CD4-positive, alpha-beta T cell (primary cell): ENCODE results near the gene GRM4. TPM values are rescaled to one million over a fixed set of nuclear protein-coding genes. Genes with fewer than 3 reads are reported as not detected.

ENCODE experiments used
- ATAC-seq: fragments of 200-7000 bp; cut with Tn5 transposase; one replicate; pipeline ENCODE4 v1.10.0; 2022; ENCODE audit warnings: mild to moderate bottlenecking; ENCODE audit not compliant: poor library complexity
- CTCF ChIA-PET: fragments of 350-600 bp; sonication (Branson Sonifier 250); formaldehyde crosslinking; loops from one replicate; lab custom pipeline; 2021; ENCODE audit warnings: antibody characterized with exemption, inconsistent platforms; lab: Charles Lee
- POLR2A ChIA-PET: fragments of 350-600 bp; sonication (Branson Sonifier 250); formaldehyde crosslinking; loops from one replicate; lab custom pipeline; 2021; ENCODE audit warnings: antibody characterized with exemption, inconsistent platforms; lab: Charles Lee
- DNase-seq, 14 experiments: peaks; one replicate each; pipeline ENCODE4 v3.0.0-alpha.2; 2013 to 2020; ENCODE audit warnings: mixed read lengths in 2 of 14
- H3K27ac ChIP-seq, 2 donors: one replicate each; pipeline versions ENCODE4 v1.5.1 to v1.7.0; 2013; ENCODE audit warnings: low read length in 2 of 2, low read depth in 1 of 2, mild to moderate bottlenecking in 1 of 2
- H3K27me3 ChIP-seq, 2 experiments: 1 replicate in 1 of 2; 2 replicates in 1 of 2; pipeline versions ENCODE4 v1.6.1 to v1.7.0; 2013; ENCODE audit warnings: low read length in 2 of 2, control low read depth in 1 of 2, mild to moderate bottlenecking in 1 of 2, moderate library complexity in 1 of 2; ENCODE audit not compliant: insufficient read depth in 2 of 2, control insufficient read depth in 1 of 2
- H3K36me3 ChIP-seq: one replicate; pipeline ENCODE4 v1.6.1; 2013; ENCODE audit warnings: low read length, control low read depth; ENCODE audit not compliant: insufficient read depth
- H3K4me1 ChIP-seq: one replicate; pipeline ENCODE4 v1.6.1; 2013; ENCODE audit warnings: low read length, control low read depth; ENCODE audit not compliant: insufficient read depth
- H3K4me3 ChIP-seq: one replicate; pipeline ENCODE4 v1.5.1; 2013; ENCODE audit warnings: mild to moderate bottlenecking, low read length, moderate library complexity
- H3K9me3 ChIP-seq, 2 experiments: 1 replicate in 1 of 2; 2 replicates in 1 of 2; pipeline versions ENCODE4 v1.6.1 to v1.7.0; 2013; ENCODE audit warnings: low read length in 2 of 2, mild to moderate bottlenecking in 2 of 2, control low read depth in 1 of 2, moderate library complexity in 1 of 2; ENCODE audit not compliant: control insufficient read depth in 1 of 2, insufficient read depth in 1 of 2
- H3K27ac Mint-ChIP-seq: one replicate; pipeline ENCODE4 v1.8.0; 2020; ENCODE audit warnings: mixed read lengths
- H3K27me3 Mint-ChIP-seq: one replicate; pipeline ENCODE4 v1.8.0; 2021; ENCODE audit warnings: mixed read lengths
- H3K36me3 Mint-ChIP-seq: one replicate; pipeline ENCODE4 v1.8.0; 2021; ENCODE audit warnings: low read depth, mixed read lengths
- H3K4me1 Mint-ChIP-seq: one replicate; pipeline ENCODE4 v1.8.0; 2021; ENCODE audit warnings: low read depth, mixed read lengths
- H3K4me3 Mint-ChIP-seq: one replicate; pipeline ENCODE4 v1.8.0; 2020; ENCODE audit warnings: mild to moderate bottlenecking, mixed read lengths
- H3K9me3 Mint-ChIP-seq: one replicate; pipeline ENCODE4 v1.8.0; 2020; ENCODE audit warnings: mixed read lengths
- intact Hi-C, 2 experiments: fragments of 100-400 bp; cut with DNase I in 1 of 2; cut with micrococcal nuclease in 1 of 2; formaldehyde crosslinking; loops; one replicate each; pipeline versions ENCODE4 v1.15.1 to v1.9.0; 2023 to 2025; cut with DNase I, micrococcal nuclease
- total RNA-seq, 174 experiments: library from RNA in 2 of 174; stranded (reverse) in 2 of 174; gene quantifications; one replicate each; pipeline ENCODE4 v1.2.3 and lab custom pipeline; 2021 to 2026
- TF ChIP-seq, protein P1 (sequence below): fragments of 200-600 bp; IDR thresholded peaks from one replicate; pipeline ENCODE4 v1.8.0; 2022; ENCODE audit warnings: antibody characterized with exemption, mild to moderate bottlenecking

GRM4 gene
- total RNA-seq, 2 experiments from 2014 or later, result 0.08 TPM; not detected in 1

DNA sequence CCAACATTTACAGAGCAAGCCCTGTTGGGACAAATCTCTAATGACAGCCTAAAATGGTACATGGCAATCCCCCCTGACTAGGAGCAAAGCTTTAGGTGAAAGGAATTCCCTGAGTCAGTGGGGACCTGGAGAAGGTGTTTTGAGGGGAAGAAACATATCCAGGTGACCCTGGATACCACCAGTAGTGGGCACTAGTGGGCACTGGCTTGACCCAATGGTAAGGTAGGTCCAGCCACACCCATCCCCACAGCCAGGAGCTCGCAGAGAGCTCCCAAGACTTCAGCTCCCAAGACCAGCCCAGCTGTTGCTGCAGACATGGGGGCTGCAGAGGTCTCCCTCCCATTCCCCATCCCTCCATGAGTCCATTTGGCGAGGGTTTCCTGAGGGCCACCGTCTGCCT is 19.5 kb downstream of the GRM4 start:
- H3K36me3 ChIP-seq, result no peaks in the 10 kb centered on the region
- H3K4me3 Mint-ChIP-seq, result no peak overlapping the region
- no peak for ATAC-seq
- no peak for DNase-seq
- no peak overlapping the region for H3K4me3 ChIP-seq
- no peak overlapping the region for H3K27ac Mint-ChIP-seq
- intact Hi-C loops, result no loop called here
- no peak overlapping the region for H3K27ac ChIP-seq
- H3K9me3 Mint-ChIP-seq, result no peaks in the 10 kb centered on the region
- no peaks in the 10 kb centered on the region for H3K4me1 Mint-ChIP-seq
- no peaks in the 10 kb centered on the region for H3K4me1 ChIP-seq
- CTCF ChIA-PET, result no interaction called here
- TF ChIP-seq, protein P1, sequence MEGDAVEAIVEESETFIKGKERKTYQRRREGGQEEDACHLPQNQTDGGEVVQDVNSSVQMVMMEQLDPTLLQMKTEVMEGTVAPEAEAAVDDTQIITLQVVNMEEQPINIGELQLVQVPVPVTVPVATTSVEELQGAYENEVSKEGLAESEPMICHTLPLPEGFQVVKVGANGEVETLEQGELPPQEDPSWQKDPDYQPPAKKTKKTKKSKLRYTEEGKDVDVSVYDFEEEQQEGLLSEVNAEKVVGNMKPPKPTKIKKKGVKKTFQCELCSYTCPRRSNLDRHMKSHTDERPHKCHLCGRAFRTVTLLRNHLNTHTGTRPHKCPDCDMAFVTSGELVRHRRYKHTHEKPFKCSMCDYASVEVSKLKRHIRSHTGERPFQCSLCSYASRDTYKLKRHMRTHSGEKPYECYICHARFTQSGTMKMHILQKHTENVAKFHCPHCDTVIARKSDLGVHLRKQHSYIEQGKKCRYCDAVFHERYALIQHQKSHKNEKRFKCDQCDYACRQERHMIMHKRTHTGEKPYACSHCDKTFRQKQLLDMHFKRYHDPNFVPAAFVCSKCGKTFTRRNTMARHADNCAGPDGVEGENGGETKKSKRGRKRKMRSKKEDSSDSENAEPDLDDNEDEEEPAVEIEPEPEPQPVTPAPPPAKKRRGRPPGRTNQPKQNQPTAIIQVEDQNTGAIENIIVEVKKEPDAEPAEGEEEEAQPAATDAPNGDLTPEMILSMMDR, result no peak
- peaks cover 2 to 5% of the 10 kb centered on the region in 2 experiments for H3K27me3 ChIP-seq
- no peaks in the 10 kb centered on the region for H3K36me3 Mint-ChIP-seq
- POLR2A ChIA-PET, result no interaction called here
- peaks cover 0 to 5% of the 10 kb centered on the region in 2 experiments for H3K9me3 ChIP-seq
- H3K27me3 Mint-ChIP-seq, result peaks cover 44% of the 10 kb centered on the region

DNA sequence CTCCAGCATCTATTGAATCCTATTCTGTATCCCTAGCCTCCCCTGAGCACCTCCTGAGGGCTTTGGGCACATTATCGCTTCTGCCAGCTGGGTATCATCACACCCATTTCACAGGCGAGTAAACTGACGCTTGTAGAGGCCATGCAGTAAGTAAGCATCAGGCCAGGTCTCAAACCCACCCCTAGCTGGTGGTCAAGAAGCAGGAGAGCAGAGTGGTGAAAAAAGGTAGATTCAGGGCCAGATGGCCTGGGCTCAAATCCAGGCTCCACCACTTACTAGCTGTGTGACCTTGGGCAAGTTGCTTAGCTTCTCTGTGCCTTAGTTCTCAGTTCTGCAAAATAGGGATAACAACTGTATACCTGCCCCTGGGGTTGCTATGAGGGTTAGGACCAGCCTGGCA is 19.9 kb downstream of the GRM4 start:
- POLR2A ChIA-PET, result no interaction called here
- Histone ChIP-seq H3K36me3 (no peaks in the 10 kb centered on the region), H3K9me3 (peaks cover 0 to 2% of the 10 kb centered on the region in 2 experiments), H3K27me3 (peaks cover 2 to 5% of the 10 kb centered on the region in 2 experiments), H3K4me3 (no peak overlapping the region), H3K27ac (no peak overlapping the region), H3K4me1 (no peaks in the 10 kb centered on the region)
- DNase-seq (no peak), ATAC-seq (no peak)
- Mint-ChIP-seq H3K36me3 (no peaks in the 10 kb centered on the region), H3K4me1 (no peaks in the 10 kb centered on the region), H3K4me3 (no peak overlapping the region), H3K27me3 (peaks cover 40% of the 10 kb centered on the region), H3K9me3 (no peaks in the 10 kb centered on the region), H3K27ac (no peak overlapping the region)
- TF ChIP-seq, protein P1, result no peak
- CTCF ChIA-PET, result no interaction called here
- intact Hi-C loops, result no loop called here

DNA sequence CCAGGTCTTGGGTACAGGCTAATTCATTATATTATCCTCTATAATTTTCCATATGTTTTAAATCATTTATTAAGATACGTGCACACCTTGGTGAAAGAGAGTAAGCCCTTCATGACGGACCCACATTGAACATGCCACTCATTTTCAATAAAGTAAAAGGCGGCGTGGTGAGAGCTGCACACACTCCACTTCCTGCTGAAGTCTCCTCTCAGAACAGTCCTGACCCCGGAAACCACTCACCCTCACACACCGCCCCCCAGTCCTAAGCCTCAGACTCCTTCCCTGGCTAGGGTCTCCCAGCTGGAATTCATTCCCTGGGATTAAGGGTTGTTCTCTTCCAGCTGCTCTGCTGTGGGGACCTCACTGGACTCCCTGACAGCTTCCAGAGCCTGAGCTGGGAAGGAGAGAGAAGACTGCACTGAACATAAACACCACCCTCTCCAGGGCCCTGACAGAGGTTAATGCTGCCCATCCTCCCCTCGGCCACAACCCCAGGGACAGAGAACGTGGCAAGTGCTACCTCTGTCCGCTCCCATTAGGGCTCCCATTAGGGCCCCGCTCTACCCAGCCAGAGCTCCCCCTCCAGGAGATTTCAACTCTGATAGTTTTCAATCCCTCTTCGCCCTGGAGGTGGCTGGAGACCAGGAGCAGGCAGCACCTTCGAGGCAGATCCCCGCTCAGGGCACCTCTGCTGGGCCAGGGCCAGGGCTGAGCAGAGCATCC is 24.8 kb downstream of the GRM4 start:
- Histone ChIP-seq H3K9me3 (no peaks in the 10 kb centered on the region), H3K4me3 (no peak overlapping the region), H3K27me3 (peaks cover 0 to 2% of the 10 kb centered on the region in 2 experiments), H3K27ac (no peak overlapping the region), H3K4me1 (no peaks in the 10 kb centered on the region), H3K36me3 (no peaks in the 10 kb centered on the region)
- Mint-ChIP-seq H3K9me3 (no peaks in the 10 kb centered on the region), H3K4me3 (no peak overlapping the region), H3K27me3 (peaks cover 14% of the 10 kb centered on the region), H3K4me1 (no peaks in the 10 kb centered on the region), H3K27ac (no peak overlapping the region), H3K36me3 (no peaks in the 10 kb centered on the region)
- TF ChIP-seq, protein P1, result no peak
- intact Hi-C loops, result no loop called here
- ATAC-seq (no peak), DNase-seq (no peak)
- POLR2A ChIA-PET, result no interaction called here
- CTCF ChIA-PET, result interaction anchor here (0.6 kb wide), 1 partner anchor 176 kb away, joined by 3 read pairs; no protein-coding TSS in a partner anchor
